ENCODE measurements around the gene IL27RA. TPM values are rescaled to one million over a fixed set of nuclear protein-coding genes. Genes with fewer than 3 reads are reported as not detected.

IL27RA gene
- polyA plus RNA-seq, 2 of the 4 experiments (the other 2 are of a cell fraction): 3.0 to 4.5 TPM

GRCh38 chr19:14051980-14052379 is 20.4 kb downstream of the IL27RA start:
- Histone ChIP-seq H3K4me2 (no peak overlapping the region), H3K4me1 (no peaks in the 10 kb centered on the region), H3K9me3 (0 out of 3 replicates have a peak, but pooled peaks cover 3% of the 10 kb centered on the region), H3K4me3 (no peak overlapping the region), H3K27ac (no peak overlapping the region)
- FAIRE-seq: no peak
- TF ChIP-seq HOXA7 (CRISPR knock-in tag; IDR thresholded peaks at IDR 0.05) (no peak), NFE2L2 (conservative IDR thresholded peaks at IDR 0.05; ENCODE audit: low read length) (no peak), SREBF2 (IDR thresholded peaks at IDR 0.05) (no peak), RCOR1 (IDR thresholded peaks at IDR 0.05; ENCODE audit: low read depth, low read length) (no peak), ATOH8 (CRISPR knock-in tag; IDR thresholded peaks at IDR 0.05; ENCODE audit: low read depth) (no peak), POLR2A (IDR thresholded peaks at IDR 0.05; ENCODE audit: low read length) (no peak), CHD4 (IDR thresholded peaks at IDR 0.05; ENCODE audit: borderline replicate concordance) (no peak), JUN (IDR thresholded peaks at IDR 0.05) (no peak), PHF8 (IDR thresholded peaks at IDR 0.05; ENCODE audit: borderline replicate concordance, low read depth) (no peak), ZFP36 (IDR thresholded peaks at IDR 0.05; ENCODE audit: borderline replicate concordance, partially characterized antibody) (no peak), BHLHE40 (IDR thresholded peaks at IDR 0.05; ENCODE audit: low read depth, low read length) (no peak)
- 40% methylated on average over 1 of the region's 9 CpGs for WGBS (ENCODE audit: missing lambda C conversion rate)
- POLR2A ChIA-PET: no interaction called here
- CTCF ChIA-PET: interaction anchor here (1.2 to 1.8 kb wide), 6 partner anchors 9 to 172 kb away, joined by 3 to 9 read pairs (median 6); partner anchors contain the start of genes IL27RA and PALM3
- no peak for ATAC-seq
- DNase-seq (ENCODE audit: low read depth in 1 of 2, low spot score in 1 of 2): no peak

- no peak overlapping the region for H3K4me3 ChIP-seq
- no peak overlapping the region for H3K27ac ChIP-seq
- no peaks in the 10 kb centered on the region for H3K4me1 ChIP-seq
- FAIRE-seq: no peak
- POLR2A ChIA-PET: no interaction called here
- TF ChIP-seq CHD4 (IDR thresholded peaks at IDR 0.05; ENCODE audit: borderline replicate concordance) (no peak), EP300 (IDR thresholded peaks at IDR 0.05) (no peak), MAZ (IDR thresholded peaks at IDR 0.05; ENCODE audit: borderline replicate concordance, low read depth, low read length) (no peak), MAX (IDR thresholded peaks at IDR 0.05) (no peak), HOXB5 (CRISPR knock-in tag; IDR thresholded peaks at IDR 0.05) (no peak), FOSB (CRISPR knock-in tag; IDR thresholded peaks at IDR 0.05) (no peak), FOSL2 (IDR thresholded peaks at IDR 0.05) (no peak), FOSL2 (CRISPR knock-in tag; IDR thresholded peaks at IDR 0.05) (no peak)
- CTCF ChIA-PET: interaction anchor here (0.6 to 1.8 kb wide), 6 partner anchors 9 to 34 kb away, joined by 3 to 9 read pairs (median 6); partner anchors contain the start of genes IL27RA and PALM3
- 76% methylated on average over 6 of the region's 6 CpGs for WGBS (ENCODE audit: missing lambda C conversion rate)
- ATAC-seq: no peak
- no peak for DNase-seq (ENCODE audit: low read depth in 1 of 2, low spot score in 1 of 2)
- H3K4me2 ChIP-seq: no peak overlapping the region
- H3K9me3 ChIP-seq: 0 out of 3 replicates have a peak, but pooled peaks cover 3% of the 10 kb centered on the region
These were observed 20.9 kb downstream of the IL27RA start for GRCh38 chr19:14052470-14052869.

- no peak for DNase-seq (ENCODE audit: low read depth in 1 of 2, low spot score in 1 of 2)
- Histone ChIP-seq H3K9me3 (0 out of 3 replicates have a peak, but pooled peaks cover 3% of the 10 kb centered on the region), H3K4me1 (peaks cover 1% of the 10 kb centered on the region), H3K27ac (no peak overlapping the region), H3K4me3 (no peak overlapping the region), H3K4me2 (no peak overlapping the region)
- WGBS (ENCODE audit: missing lambda C conversion rate): 78% methylated on average over 3 of the region's 3 CpGs
- no peak for FAIRE-seq
- POLR2A ChIA-PET: no interaction called here
- CTCF ChIA-PET: interaction anchor here (0.6 to 1.8 kb wide), 7 partner anchors 9 to 148 kb away, joined by 3 to 9 read pairs (median 6); partner anchors contain the start of genes IL27RA and PALM3
- TF ChIP-seq POLR2AphosphoS2 (conservative IDR thresholded peaks at IDR 0.05; ENCODE audit: low read length) (no peak), CTCF (IDR thresholded peaks at IDR 0.05) (no peak), BHLHE40 (IDR thresholded peaks at IDR 0.05; ENCODE audit: low read depth, low read length) (no peak), CBX8 (IDR thresholded peaks at IDR 0.05) (no peak), KDM1A (IDR thresholded peaks at IDR 0.05; ENCODE audit: low read depth) (no peak), HMGXB4 (CRISPR knock-in tag; IDR thresholded peaks at IDR 0.05; ENCODE audit: borderline replicate concordance) (no peak), ZSCAN20 (CRISPR knock-in tag; IDR thresholded peaks at IDR 0.05) (no peak), KDM5A (IDR thresholded peaks at IDR 0.05) (no peak), TP53 (CRISPR knock-in tag; IDR thresholded peaks at IDR 0.05) (no peak), HOXB13 (CRISPR knock-in tag; IDR thresholded peaks at IDR 0.05; ENCODE audit: low read depth) (no peak), HEYL (CRISPR knock-in tag; IDR thresholded peaks at IDR 0.05) (no peak), RFX5 (IDR thresholded peaks at IDR 0.05) (no peak), EHMT2 (IDR thresholded peaks at IDR 0.05; ENCODE audit: low read depth) (no peak), NPAS2 (CRISPR knock-in tag; IDR thresholded peaks at IDR 0.05; ENCODE audit: borderline replicate concordance) (no peak), CHD4 (IDR thresholded peaks at IDR 0.05; ENCODE audit: borderline replicate concordance) (no peak), FOSB (CRISPR knock-in tag; IDR thresholded peaks at IDR 0.05) (no peak)
- no peak for ATAC-seq
These were observed 21.5 kb downstream of the IL27RA start for GRCh38 chr19:14053032-14053431.

All from A549 (cell line).